Activated T-cell treated with anti-CD3 and anti-CD28 coated beads, Interleukin-2, amount 50 U/mL, for 48 hours (primary cell): ENCODE data around the gene PFKP.
"Not testable (repeated sequence)": the region's sequence is repeated elsewhere in the genome, so short reads cannot be mapped to it uniquely, and the experiment has no call there.

Experiments used
- DNase-seq, 2 experiments: peaks; one replicate each; pipeline ENCODE4 v3.0.0-alpha.2; 2020

The PFKP gene

GRCh38 chr10:3163879-3164278 lies 96.5 kb downstream of the PFKP start:
- no peak for DNase-seq

- no peak for DNase-seq
Measured at GRCh38 chr10:3165196-3165595, 97.8 kb downstream of the PFKP start.

GRCh38 chr10:3166496-3167290 lies 99.3 kb downstream of the PFKP start:
- no peak for DNase-seq

GRCh38 chr10:3167611-3168330 lies 100.4 kb downstream of the PFKP start:
- DNase-seq = no peak

GRCh38 chr10:3169271-3169670 lies 101.9 kb downstream of the PFKP start:
- no peak for DNase-seq

- DNase-seq = no peak
Measured at GRCh38 chr10:3169673-3170072, 102.3 kb downstream of the PFKP start.

- not testable (repeated sequence) for DNase-seq
Measured at GRCh38 chr10:3171488-3171887, 104.1 kb downstream of the PFKP start.

GRCh38 chr10:3172081-3172445 lies 104.7 kb downstream of the PFKP start:
- no peak for DNase-seq

GRCh38 chr10:3172446-3173170 lies 105.3 kb downstream of the PFKP start, which contains the start of gene PITRM1:
TSS of gene PITRM1 (minus strand) at chr10:3172782. CDS start at chr10:3172772, 10 bp downstream.
- peak; percentile 98 to 99 for DNase-seq

- no peak for DNase-seq
Measured at GRCh38 chr10:3173171-3173878, 106.0 kb downstream of the PFKP start.

- DNase-seq = no peak
Measured at GRCh38 chr10:3178042-3178441, 110.7 kb downstream of the PFKP start.

- DNase-seq = no peak
Measured at GRCh38 chr10:3179174-3179573, 111.8 kb downstream of the PFKP start.

- DNase-seq = no peak
Measured at GRCh38 chr10:3180355-3181025, 113.1 kb downstream of the PFKP start.

- no peak for DNase-seq
Measured at GRCh38 chr10:3185386-3185785, 118.0 kb downstream of the PFKP start.

GRCh38 chr10:3186368-3186767 lies 119.0 kb downstream of the PFKP start:
- peak in 1 of 2 experiments; percentile 58 for DNase-seq
